RKO (cell line): ENCODE results near the gene FIGN.

Experiments used
- DNase-seq: peaks from one replicate; pipeline ENCODE4 v3.0.0-alpha.2; 2016; ENCODE audit warnings: low spot score

FIGN gene

DNA sequence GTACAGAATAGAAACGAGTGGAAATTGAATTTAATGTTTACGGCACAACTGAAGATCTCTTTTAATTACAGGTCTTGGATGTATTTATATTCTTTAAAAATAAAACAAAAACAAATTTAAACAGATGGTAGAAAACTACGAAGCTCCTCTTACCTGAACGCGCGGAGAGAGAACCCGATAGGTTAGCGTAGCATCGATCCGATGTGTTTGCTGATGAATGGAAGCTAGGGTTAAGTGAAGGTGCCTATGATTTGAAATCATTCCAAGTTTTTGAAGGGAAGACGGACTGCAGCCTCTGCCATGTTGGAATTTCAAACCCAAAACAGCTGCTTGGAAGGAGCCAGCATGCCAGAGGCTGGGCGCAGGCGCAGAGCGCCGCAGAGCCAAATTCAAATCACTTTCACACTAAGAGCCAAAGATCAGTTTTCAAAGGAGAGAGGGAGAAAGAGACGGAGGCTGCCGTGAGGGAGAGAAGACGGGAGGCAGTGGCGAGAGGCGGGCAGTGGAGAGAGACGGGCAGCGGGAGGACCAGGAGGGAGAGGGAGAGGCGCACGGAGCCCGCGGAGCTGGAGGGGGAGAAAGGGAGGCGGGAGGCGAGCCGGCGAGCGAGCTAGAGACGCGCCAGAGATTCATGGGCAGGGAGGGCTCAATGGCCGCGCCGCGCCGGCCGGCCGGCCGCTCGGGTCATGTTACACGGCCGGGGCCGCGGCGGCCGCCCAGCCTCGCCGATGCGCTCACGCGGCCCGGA, at the start of gene FIGN:
Gene FIGN (minus strand): TSS at position 324 of the 748 bp plus-strand sequence. CDS start 1,081 bp downstream, outside the sequence.
- DNase-seq = no peak

GRCh38 chr2:163785162-163785561, 49.4 kb upstream of the FIGN start:
- no peak for DNase-seq

DNA sequence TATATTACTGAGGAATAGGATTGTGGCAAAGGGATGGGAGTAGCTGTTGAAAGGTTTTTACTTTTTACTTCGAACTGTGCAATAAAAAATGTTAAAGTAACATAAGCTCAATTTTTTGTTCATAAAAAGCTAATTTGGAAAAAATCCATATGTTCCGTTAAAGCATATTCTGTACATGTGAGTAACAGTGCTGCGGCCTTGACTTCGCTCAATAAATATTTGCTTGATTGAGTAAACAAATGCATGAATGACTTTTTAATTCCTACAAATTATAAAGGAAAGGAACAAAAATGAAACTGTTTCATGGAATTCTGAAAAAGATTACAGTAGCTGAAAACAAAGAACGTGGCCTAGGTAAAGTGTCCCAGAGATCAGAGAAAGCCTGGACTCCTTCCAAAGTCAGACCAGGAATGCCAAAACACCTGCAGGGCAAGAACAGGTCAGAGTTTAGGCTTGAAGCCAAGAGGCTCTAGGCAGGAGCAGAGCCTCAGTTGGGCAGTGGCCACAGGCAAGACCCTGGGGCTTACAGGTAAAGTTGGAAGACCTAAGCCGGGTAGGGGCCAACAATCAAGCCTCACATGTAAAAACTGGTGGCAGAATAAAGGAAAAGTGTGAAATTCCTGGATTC, 44.3 kb upstream of the FIGN start:
- DNase-seq = no peak

- DNase-seq = no peak
These were observed 42.4 kb upstream of the FIGN start for GRCh38 chr2:163778045-163778781.

DNA sequence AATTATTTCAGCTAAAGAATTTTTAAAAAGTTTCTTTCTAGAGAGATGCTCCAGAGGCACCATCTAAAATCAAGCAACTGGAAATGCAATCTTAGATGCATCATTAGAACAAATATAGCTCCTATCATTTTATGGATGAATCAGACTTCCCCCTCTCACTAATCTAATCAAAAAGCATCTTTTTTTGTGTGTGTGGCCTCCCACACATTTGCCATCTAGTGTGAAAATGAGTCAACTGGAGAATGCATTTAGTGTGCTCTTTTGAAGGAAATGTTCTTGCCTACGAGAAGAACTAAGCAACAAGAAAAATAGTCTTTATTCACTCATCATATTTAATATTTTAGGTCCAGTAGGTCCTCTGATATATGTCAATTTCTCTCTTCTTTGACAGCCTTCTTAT, 39.5 kb upstream of the FIGN start:
- DNase-seq = no peak

DNA sequence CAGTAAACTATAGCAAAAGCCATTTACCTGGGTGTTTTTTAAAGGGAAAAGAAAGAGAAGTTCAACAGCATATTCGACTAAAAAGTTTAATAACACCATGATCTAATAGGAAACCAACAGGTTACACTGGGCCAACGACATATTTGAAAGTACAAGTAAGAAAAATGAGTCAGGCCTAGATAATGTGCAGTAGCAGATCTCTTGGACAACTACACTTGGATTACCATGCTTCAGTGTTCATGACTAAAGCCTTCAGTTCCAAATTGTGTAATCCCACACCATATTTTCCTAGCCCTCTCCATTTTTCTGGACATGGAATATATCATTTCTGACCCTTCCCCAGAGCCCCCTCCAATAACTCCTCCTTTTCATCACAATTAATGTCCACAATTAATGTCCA, 39.1 kb upstream of the FIGN start:
- DNase-seq = peak; percentile 49

DNA sequence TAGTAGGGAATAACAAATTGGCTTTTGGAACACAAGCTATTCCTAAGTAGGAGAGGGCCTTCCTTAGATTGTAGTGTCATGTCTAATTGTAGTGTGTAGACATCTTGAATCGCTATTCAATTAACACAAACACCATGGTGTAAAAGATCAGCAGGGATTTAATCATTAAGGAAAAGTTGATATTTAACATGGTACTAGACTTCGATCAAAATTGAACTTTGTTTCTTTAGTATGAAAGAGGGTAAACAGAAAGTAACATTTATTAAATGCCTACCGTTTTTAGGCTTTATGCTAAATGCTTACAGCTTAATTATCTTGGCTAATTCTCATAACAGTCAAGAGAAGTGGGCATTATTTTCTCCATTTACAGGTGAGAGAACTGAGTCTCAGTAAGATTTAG, 37.5 kb upstream of the FIGN start:
- no peak for DNase-seq

- no peak for DNase-seq
These were observed 35.8 kb upstream of the FIGN start for GRCh38 chr2:163771596-163771995.

- DNase-seq = no peak
These were observed 33.3 kb upstream of the FIGN start for GRCh38 chr2:163768881-163769695.

GRCh38 chr2:163767097-163767496, 31.3 kb upstream of the FIGN start:
- no peak for DNase-seq

- no peak for DNase-seq
These were observed 28.8 kb upstream of the FIGN start for GRCh38 chr2:163764566-163764965.

- no peak for DNase-seq
These were observed 23.2 kb upstream of the FIGN start for GRCh38 chr2:163759013-163759412.

GRCh38 chr2:163757814-163758213, 22.0 kb upstream of the FIGN start:
- DNase-seq = no peak

DNA sequence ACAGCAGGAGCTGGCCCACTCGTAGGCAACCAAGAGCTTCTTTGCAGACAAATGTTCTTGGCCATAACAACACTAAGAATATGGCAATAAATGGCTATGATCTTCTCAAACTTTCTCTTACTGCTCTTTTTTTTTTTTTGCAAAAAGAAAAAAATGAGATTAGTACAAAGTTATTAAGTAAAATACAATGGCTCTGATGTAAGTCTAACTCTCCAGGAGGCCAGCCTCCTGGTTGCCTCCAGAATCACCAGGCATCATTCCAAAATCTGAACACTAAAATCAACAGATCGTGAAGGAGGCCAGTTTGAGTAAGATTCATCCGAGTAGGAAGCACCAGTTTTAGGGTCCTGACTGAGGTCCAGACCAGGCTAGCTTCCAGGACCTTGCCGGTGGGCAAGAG, 20.8 kb upstream of the FIGN start:
- no peak for DNase-seq

DNA sequence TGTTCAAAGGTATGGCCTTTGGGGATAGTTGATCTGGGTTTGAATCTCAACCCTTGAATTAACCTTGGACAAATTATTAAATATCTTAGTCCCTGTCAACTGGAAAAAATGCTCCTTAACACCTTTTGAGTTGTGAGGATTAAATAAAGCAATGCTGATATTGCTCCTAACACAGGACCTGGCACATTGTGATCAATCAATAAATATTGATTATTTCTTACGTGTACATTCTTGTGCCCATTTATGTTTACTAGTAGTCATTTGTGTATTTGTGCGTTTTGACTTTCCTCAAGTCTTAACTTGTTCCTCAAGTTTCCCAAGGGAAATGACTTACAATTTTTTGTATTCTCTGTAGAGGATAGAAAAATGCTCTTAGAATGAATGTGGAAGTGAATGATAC, 19.6 kb upstream of the FIGN start:
- no peak for DNase-seq

DNA sequence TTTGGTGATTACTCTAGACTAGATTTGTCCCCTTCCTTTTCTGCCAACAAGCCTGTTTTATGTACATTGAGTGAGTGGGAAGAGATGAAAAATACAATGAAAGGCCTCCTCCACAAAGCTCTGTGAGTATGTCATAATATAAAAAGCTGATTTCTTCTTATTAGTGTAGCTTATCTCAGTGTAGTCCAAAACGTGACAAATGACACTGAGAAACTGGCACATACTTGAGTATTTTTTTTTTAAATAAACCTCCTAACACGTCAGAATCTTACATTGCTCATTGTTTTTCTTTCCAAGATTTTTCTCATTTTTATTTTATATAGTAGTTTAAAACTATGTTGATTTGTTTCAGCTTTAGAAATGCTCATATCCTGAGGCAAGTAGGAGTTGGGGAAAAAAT, 17.9 kb upstream of the FIGN start:
- DNase-seq = no peak

DNA sequence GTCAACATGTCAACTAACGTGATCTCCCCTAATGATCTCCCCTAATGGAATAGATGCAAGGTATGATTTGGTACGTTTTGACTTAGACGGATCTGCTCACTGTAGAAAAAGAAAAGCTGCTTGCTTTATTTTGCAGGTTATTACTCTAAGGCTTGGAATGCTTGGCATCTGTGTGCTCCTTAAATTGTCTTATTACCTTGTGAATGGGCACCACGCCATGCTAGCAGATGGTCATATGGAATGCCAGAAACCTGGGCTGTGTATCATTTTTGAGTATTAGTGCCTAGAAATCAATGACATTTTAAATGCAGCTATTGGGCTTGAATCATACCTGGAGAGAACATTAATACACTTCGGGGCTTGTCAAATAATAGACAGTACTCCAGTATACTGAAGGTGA, 16.5 kb upstream of the FIGN start:
- no peak for DNase-seq

DNA sequence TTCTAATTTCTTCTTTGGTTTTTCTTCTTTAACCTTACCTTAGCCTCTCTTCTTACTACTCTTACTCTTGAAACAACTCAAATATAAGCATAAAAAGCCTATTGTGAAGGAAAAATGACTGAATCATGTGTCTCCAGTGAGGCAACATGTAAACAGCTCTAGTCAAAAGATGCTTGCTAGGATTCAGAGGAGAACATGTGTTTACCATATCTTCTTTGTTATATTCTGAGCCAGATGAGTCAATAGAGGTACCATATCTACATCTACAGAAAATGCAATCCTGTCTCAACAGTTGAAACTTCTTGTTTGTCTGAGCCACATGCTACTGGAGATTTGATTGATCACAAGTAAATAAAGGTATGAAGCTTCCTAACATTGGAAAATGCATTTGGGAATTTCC, 15.9 kb upstream of the FIGN start:
- DNase-seq = no peak

DNA sequence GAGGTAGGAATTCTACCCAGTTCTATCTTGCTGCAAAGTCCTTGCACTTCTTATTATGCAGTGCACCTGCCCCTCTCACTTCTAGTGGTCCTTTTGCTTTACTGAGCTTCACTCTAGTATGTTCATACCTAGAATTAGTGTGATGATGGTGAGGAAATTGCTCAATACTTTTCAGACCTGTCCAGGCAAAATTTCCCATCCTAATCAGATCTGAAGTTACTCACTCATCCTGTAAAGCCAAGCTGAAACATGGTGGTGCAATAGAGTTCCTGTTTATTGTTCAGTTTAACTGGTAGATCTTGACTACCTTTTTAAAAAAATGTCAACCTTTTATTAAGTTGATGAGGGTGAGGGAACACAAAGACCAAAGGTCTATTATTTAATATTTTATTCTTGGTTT, 12.6 kb upstream of the FIGN start:
- DNase-seq = no peak

GRCh38 chr2:163741435-163741834, 5.6 kb upstream of the FIGN start:
- no peak for DNase-seq

DNA sequence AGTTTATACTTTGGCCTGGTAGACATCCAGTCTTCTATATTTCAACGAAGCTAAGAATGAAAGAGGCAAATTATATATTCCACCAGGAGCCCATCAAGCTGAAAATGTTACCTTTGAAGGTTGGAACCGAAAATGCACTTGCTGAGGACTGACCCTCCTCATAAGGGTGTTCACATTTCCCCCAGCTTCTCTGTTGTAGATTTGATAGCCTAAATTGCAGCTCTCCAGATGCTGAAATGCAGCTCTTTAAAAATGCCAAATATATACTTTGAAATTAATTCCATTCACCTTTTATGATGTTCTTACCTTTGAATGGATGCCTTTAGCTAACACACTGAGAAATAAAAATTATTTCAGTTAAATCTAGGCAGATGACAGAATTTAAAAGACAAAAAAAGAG, 1.8 kb upstream of the FIGN start:
- DNase-seq = no peak

DNA sequence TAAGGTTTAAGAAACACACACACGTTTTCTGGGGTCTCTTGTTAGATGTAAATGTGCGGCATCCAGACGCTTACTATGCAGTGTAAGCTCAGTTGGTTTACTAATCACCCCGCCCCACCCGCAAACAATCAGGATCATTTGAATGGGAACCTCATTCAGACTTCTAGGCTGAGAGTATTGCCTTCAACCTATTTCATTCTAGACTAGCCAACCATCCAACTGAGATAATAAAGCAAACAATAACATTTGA, 1.3 kb upstream of the FIGN start:
- no peak for DNase-seq
